ENCODE data around the gene PKD1L1. TPM values are rescaled to one million over a fixed set of nuclear protein-coding genes. Genes with fewer than 3 reads are reported as not detected.

PKD1L1 gene
- total and polyA plus RNA-seq, 8 donors, result 0.13 to 0.67 (median 0.34) TPM

- Histone ChIP-seq H3K9me3 (no peaks in the 10 kb centered on the region), H3K4me3 (no peak overlapping the region), H3K4me1 (no peaks in the 10 kb centered on the region), H3K27me3 (no peaks in the 10 kb centered on the region), H3K36me3 (no peaks in the 10 kb centered on the region), H3K27ac (no peak overlapping the region)
- DNase-seq, result peak in 2 of 4 donors; percentile 54 to 57
- intact Hi-C loops (cut with DNase I), result no loop called here
- TF ChIP-seq, protein P1, sequence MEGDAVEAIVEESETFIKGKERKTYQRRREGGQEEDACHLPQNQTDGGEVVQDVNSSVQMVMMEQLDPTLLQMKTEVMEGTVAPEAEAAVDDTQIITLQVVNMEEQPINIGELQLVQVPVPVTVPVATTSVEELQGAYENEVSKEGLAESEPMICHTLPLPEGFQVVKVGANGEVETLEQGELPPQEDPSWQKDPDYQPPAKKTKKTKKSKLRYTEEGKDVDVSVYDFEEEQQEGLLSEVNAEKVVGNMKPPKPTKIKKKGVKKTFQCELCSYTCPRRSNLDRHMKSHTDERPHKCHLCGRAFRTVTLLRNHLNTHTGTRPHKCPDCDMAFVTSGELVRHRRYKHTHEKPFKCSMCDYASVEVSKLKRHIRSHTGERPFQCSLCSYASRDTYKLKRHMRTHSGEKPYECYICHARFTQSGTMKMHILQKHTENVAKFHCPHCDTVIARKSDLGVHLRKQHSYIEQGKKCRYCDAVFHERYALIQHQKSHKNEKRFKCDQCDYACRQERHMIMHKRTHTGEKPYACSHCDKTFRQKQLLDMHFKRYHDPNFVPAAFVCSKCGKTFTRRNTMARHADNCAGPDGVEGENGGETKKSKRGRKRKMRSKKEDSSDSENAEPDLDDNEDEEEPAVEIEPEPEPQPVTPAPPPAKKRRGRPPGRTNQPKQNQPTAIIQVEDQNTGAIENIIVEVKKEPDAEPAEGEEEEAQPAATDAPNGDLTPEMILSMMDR (IDR thresholded peaks at IDR 0.05), result no peak
- ATAC-seq, result no peak
Observed at GRCh38 chr7:47867286-47867685, 81.0 kb downstream of the PKD1L1 start.

DNA sequence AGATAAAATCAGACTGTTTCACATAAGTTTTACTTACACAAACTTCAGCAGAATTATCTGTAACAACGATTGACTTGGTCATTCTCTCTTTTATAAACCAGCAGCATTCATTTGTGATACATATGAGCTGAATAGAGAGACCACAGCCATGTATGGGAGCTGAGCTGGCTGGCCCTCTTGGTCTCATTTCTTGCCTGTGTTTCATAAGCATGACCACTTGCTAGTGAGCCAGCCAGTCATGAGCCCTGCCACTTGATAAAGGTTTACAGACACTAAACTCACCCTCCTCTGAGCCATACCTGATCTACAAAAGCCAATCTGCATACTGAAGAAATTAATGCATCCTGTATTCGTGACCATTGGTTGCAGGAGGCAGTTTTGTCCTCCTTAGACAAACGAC is 82.1 kb downstream of the PKD1L1 start:
- no peak for DNase-seq
- TF ChIP-seq, protein P1 (IDR thresholded peaks at IDR 0.05), result no peak
- intact Hi-C loops (cut with DNase I), result no loop called here

GRCh38 chr7:47852330-47853245 is 95.7 kb downstream of the PKD1L1 start:
- ATAC-seq (peak; percentile 27), DNase-seq (no peak)
- no peak overlapping the region for H3K27ac ChIP-seq
- H3K9me3 ChIP-seq, result no peaks in the 10 kb centered on the region
- H3K36me3 ChIP-seq, result no peaks in the 10 kb centered on the region
- H3K27me3 ChIP-seq, result no peaks in the 10 kb centered on the region
- H3K4me1 ChIP-seq, result no peaks in the 10 kb centered on the region
- intact Hi-C loops (cut with DNase I), result no loop called here
- TF ChIP-seq, protein P1 (IDR thresholded peaks at IDR 0.05), result no peak
- no peak overlapping the region for H3K4me3 ChIP-seq

More for the DNA sequence above, 82.1 kb downstream of the PKD1L1 start:
- Histone ChIP-seq H3K4me1 (no peaks in the 10 kb centered on the region), H3K9me3 (no peaks in the 10 kb centered on the region), H3K27me3 (no peaks in the 10 kb centered on the region), H3K4me3 (no peak overlapping the region), H3K36me3 (no peaks in the 10 kb centered on the region), H3K27ac (no peak overlapping the region)
- ATAC-seq, result no peak

DNA sequence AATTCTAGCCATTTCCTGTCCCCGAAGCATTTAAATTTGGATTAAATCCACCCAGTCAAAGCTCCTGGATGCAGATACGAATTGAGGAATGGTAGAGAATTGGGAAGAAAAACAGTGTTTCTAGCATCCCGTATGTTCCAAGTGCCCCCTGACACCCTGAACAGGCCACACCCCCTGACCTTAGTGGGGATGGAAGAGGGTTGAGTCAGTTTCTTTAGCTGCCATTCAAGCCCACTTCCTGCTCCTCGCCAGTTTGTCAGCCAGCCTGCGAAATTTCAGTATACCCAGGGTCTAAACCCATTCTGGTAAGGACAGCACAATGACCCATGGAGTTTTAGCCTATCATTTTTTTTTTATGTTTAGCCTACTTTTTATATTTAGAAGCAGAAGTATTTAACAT is 101.1 kb downstream of the PKD1L1 start:
- H3K36me3 ChIP-seq, result no peaks in the 10 kb centered on the region
- ATAC-seq (no peak), DNase-seq (no peak)
- TF ChIP-seq, protein P1 (IDR thresholded peaks at IDR 0.05), result no peak
- intact Hi-C loops (cut with DNase I), result no loop called here
- no peaks in the 10 kb centered on the region for H3K9me3 ChIP-seq
- H3K4me3 ChIP-seq, result no peak overlapping the region
- no peak overlapping the region for H3K27ac ChIP-seq
- no peaks in the 10 kb centered on the region for H3K27me3 ChIP-seq
- H3K4me1 ChIP-seq, result no peaks in the 10 kb centered on the region

GRCh38 chr7:47846138-47846836 is 102.0 kb downstream of the PKD1L1 start:
- Histone ChIP-seq H3K4me1 (no peaks in the 10 kb centered on the region), H3K27ac (no peak overlapping the region), H3K4me3 (no peak overlapping the region), H3K36me3 (no peaks in the 10 kb centered on the region), H3K27me3 (no peaks in the 10 kb centered on the region), H3K9me3 (no peaks in the 10 kb centered on the region)
- peak; percentile 58 for ATAC-seq
- intact Hi-C loops (cut with DNase I), result no loop called here
- DNase-seq, result no peak
- TF ChIP-seq, protein P1 (IDR thresholded peaks at IDR 0.05), result no peak
